ENCODE measurements around the gene COL28A1.

Gene COL28A1

GRCh38 chr7:7433811-7434210, 101.9 kb downstream of the COL28A1 start:
- no peaks in the 10 kb centered on the region for H3K4me1 Mint-ChIP-seq
- H3K4me3 Mint-ChIP-seq: no peak overlapping the region
- no peaks in the 10 kb centered on the region for H3K36me3 Mint-ChIP-seq
- DNase-seq (ENCODE audit: low spot score in 2 of 2) (no peak), ATAC-seq (no peak)
- H3K27ac Mint-ChIP-seq: no peak overlapping the region
- no peaks in the 10 kb centered on the region for H3K9me3 Mint-ChIP-seq

- no peaks in the 10 kb centered on the region for H3K9me3 Mint-ChIP-seq
- no peak overlapping the region for H3K27ac Mint-ChIP-seq
- ATAC-seq (no peak), DNase-seq (ENCODE audit: low spot score in 2 of 2) (no peak)
- no peaks in the 10 kb centered on the region for H3K36me3 Mint-ChIP-seq
- no peak overlapping the region for H3K4me3 Mint-ChIP-seq
- H3K4me1 Mint-ChIP-seq: no peaks in the 10 kb centered on the region
Observed at GRCh38 chr7:7432979-7433378, 102.7 kb downstream of the COL28A1 start.

DNA sequence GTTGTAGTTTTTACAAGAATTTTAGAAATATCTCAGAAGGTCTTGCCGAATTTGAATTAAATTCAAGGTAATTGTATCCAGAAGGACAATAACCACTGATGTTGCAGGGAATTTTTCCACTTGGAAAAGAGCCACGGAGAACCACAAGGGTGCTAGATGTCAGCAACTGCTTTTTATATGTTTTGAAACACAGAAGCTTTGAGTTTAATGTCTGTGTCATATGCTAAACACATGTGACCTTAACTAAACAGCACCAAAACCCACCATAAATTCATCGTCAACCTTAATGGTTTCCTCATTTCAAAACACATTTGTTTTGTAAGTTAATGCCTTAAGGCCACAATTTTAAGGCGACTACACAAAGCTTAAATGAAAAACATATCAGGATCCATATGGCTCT, 106.9 kb downstream of the COL28A1 start:
- no peaks in the 10 kb centered on the region for H3K4me1 Mint-ChIP-seq
- H3K9me3 Mint-ChIP-seq: no peaks in the 10 kb centered on the region
- H3K4me3 Mint-ChIP-seq: no peak overlapping the region
- DNase-seq (ENCODE audit: low spot score in 2 of 2) (no peak), ATAC-seq (no peak)
- no peak overlapping the region for H3K27ac Mint-ChIP-seq
- H3K36me3 Mint-ChIP-seq: no peaks in the 10 kb centered on the region

DNA sequence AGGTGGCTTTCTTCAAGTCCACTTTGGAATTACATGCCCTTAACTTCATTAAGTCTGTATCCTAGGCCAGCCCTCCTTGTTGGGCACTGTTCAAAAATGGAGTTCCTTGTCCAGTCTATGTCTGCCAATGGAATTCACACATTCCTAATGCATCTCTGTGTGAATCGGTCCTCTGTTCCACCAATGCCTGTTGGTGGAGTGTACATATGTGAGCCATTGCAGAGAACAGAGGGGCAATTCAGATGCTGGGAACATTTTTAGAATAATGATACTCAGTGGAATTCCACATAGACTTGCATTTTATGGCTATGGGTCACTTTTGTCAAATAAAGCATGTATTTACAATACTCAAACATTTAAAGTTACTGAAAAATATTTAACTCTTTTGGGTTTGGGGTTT, 108.3 kb downstream of the COL28A1 start:
- no peak for ATAC-seq
- no peaks in the 10 kb centered on the region for H3K9me3 Mint-ChIP-seq
- no peak overlapping the region for H3K4me3 Mint-ChIP-seq

GRCh38 chr7:7426676-7427075, 109.0 kb downstream of the COL28A1 start:
- H3K9me3 Mint-ChIP-seq: no peaks in the 10 kb centered on the region
- H3K4me3 Mint-ChIP-seq: no peak overlapping the region
- H3K27ac Mint-ChIP-seq: no peak overlapping the region
- ATAC-seq: no peak
- no peaks in the 10 kb centered on the region for H3K36me3 Mint-ChIP-seq
- no peak for DNase-seq (ENCODE audit: low spot score in 2 of 2)
- H3K4me1 Mint-ChIP-seq: no peaks in the 10 kb centered on the region

More for the DNA sequence above, 108.3 kb downstream of the COL28A1 start:
- no peaks in the 10 kb centered on the region for H3K4me1 Mint-ChIP-seq
- no peaks in the 10 kb centered on the region for H3K36me3 Mint-ChIP-seq
- no peak for DNase-seq (ENCODE audit: low spot score in 2 of 2)
- no peak overlapping the region for H3K27ac Mint-ChIP-seq

- Mint-ChIP-seq H3K4me3 (no peak overlapping the region), H3K27ac (no peak overlapping the region), H3K4me1 (no peaks in the 10 kb centered on the region), H3K36me3 (no peaks in the 10 kb centered on the region), H3K9me3 (no peaks in the 10 kb centered on the region)
- no peak for DNase-seq (ENCODE audit: low spot score in 2 of 2)
- no peak for ATAC-seq
Observed at GRCh38 chr7:7425321-7425720, 110.4 kb downstream of the COL28A1 start.

- Mint-ChIP-seq H3K4me1 (no peaks in the 10 kb centered on the region), H3K36me3 (no peaks in the 10 kb centered on the region), H3K9me3 (no peaks in the 10 kb centered on the region), H3K27ac (peak overlapping the region; percentile 30), H3K4me3 (peak overlapping the region; percentile 43)
- peak; percentile 6 to 61 for DNase-seq (ENCODE audit: low spot score in 2 of 2)
- ATAC-seq: peak; percentile 94
Observed at GRCh38 chr7:7424151-7424873, 111.4 kb downstream of the COL28A1 start.

GRCh38 chr7:7422641-7423040, 113.0 kb downstream of the COL28A1 start:
- Mint-ChIP-seq H3K9me3 (no peaks in the 10 kb centered on the region), H3K27ac (no peak overlapping the region)
- ATAC-seq: no peak

DNA sequence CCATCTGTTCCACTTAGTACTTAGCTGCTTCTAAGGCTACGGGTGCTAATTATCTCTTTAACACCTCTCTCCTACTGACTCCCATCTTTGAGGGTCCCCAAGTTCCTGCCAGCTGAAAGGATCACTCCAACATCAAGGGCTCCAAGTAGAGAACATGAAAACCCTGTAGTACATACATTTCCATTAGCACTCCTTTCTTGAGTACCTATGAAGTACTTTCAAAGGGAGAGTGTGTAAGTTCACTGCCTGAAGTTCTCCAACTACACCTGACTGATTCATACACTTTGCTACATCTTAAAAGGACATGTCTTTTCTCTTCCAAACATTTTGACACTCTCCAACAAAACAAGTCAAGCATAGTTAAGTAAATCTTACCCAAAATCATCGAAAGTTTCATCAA, 113.8 kb downstream of the COL28A1 start:
- H3K36me3 Mint-ChIP-seq: no peaks in the 10 kb centered on the region
- no peaks in the 10 kb centered on the region for H3K9me3 Mint-ChIP-seq
- peaks cover 5% of the 10 kb centered on the region for H3K4me1 Mint-ChIP-seq
- no peak overlapping the region for H3K4me3 Mint-ChIP-seq
- DNase-seq (ENCODE audit: low spot score in 2 of 2) (no peak), ATAC-seq (no peak)
- H3K27ac Mint-ChIP-seq: no peak overlapping the region

More at GRCh38 chr7:7422641-7423040, 113.0 kb downstream of the COL28A1 start:
- no peaks in the 10 kb centered on the region for H3K36me3 Mint-ChIP-seq
- H3K4me3 Mint-ChIP-seq: no peak overlapping the region
- H3K4me1 Mint-ChIP-seq: peaks cover 3% of the 10 kb centered on the region
- DNase-seq (ENCODE audit: low spot score in 2 of 2): no peak

DNA sequence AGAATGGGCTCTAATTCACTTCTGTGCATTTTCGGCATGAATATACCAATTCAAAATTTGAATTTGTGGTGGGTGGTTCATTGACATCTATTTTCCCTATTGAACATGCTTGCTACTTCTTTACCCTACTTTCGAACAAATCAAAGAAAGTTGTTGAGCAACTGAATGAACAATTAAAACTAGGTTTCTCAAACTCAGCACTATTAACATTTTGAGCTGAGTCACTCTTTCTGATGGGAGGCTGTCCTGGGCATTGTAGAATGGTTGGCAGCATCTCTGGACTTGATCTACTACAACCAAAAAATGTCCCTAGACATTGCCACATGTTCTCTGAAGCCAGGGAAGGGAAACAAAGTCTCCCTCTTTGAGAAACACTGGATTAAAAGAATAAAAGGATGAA, 116.7 kb downstream of the COL28A1 start:
- H3K4me1 Mint-ChIP-seq: peaks cover 17% of the 10 kb centered on the region
- no peak for ATAC-seq
- no peak overlapping the region for H3K4me3 Mint-ChIP-seq
- H3K9me3 Mint-ChIP-seq: no peaks in the 10 kb centered on the region
- DNase-seq (ENCODE audit: low spot score in 2 of 2): no peak
- no peak overlapping the region for H3K27ac Mint-ChIP-seq
- H3K36me3 Mint-ChIP-seq: no peaks in the 10 kb centered on the region

GRCh38 chr7:7417851-7418250, 117.8 kb downstream of the COL28A1 start:
- ATAC-seq (no peak), DNase-seq (ENCODE audit: low spot score in 2 of 2) (no peak)
- H3K27ac Mint-ChIP-seq: no peak overlapping the region
- peaks cover 17% of the 10 kb centered on the region for H3K4me1 Mint-ChIP-seq
- no peak overlapping the region for H3K4me3 Mint-ChIP-seq
- H3K36me3 Mint-ChIP-seq: no peaks in the 10 kb centered on the region
- H3K9me3 Mint-ChIP-seq: no peaks in the 10 kb centered on the region

DNA sequence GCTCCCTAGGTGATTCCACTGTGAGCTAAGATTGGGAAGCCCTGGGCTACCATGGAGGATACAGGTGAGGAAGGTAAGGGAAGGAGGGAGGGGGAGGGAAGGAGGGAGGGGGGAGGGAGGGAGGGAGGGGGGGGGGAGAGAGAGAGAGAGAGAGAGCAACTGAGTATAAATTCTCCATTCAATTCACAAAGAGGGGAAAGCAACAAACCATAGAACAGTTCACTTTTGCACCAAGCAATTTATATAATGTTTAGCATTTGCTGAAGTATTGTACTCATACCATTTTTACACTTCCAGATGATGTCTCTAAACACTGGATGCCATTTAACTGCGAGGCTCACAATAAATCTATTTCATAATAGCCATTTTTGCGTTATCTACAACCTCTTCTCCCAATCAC, 118.3 kb downstream of the COL28A1 start:
- H3K36me3 Mint-ChIP-seq: no peaks in the 10 kb centered on the region

GRCh38 chr7:7416031-7416858, 119.4 kb downstream of the COL28A1 start:
- Mint-ChIP-seq H3K27ac (peak overlapping the region; percentile 87), H3K9me3 (no peaks in the 10 kb centered on the region)

More for the DNA sequence above, 118.3 kb downstream of the COL28A1 start:
- Mint-ChIP-seq H3K27ac (no peak overlapping the region), H3K9me3 (no peaks in the 10 kb centered on the region), H3K4me3 (no peak overlapping the region), H3K4me1 (peaks cover 17% of the 10 kb centered on the region)
- DNase-seq (ENCODE audit: low spot score in 2 of 2) (no peak), ATAC-seq (no peak)

DNA sequence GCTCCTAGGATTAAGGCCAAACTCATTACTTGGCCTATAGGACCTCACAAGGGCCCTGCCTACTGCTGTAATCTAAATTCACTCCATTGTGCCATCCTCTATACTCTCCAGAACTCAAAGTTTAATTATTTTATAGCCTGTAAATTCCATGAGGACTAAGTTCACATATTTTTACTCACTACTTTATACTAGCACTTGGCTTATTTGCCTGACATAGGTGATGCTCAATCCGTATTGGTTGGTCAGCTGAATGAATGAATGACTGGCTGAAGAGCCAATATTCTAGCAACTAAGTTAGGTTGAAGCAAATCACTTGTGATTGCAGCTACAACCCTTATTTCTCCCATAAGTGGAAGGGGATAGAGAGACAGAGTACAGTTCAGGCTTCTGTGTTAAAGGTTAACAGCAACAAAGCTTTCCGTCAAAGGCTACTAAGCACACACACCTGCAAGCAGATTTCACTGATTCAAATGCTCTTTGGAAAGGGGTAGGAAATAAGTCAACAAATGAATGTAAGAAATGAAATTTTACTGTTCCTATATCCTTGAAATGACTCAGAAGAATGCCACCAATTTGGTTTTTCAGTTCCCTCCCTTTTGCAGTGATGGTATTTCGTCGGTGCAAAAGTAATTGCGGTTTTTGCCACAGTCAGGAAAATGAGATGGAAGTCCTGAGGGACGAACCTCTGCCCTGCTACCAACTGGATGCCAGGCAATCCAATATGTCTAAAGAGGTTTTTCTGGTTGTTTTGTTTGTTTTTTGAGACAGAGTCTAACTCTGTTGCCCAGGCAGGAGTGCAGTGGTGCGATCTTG, 120.7 kb downstream of the COL28A1 start:
- Mint-ChIP-seq H3K4me1 (peaks cover 17% of the 10 kb centered on the region), H3K4me3 (no peak overlapping the region), H3K36me3 (no peaks in the 10 kb centered on the region), H3K9me3 (no peaks in the 10 kb centered on the region), H3K27ac (peak overlapping the region; percentile 87)
- DNase-seq (ENCODE audit: low spot score in 2 of 2) (no peak), ATAC-seq (no peak)

More at GRCh38 chr7:7416031-7416858, 119.4 kb downstream of the COL28A1 start:
- no peaks in the 10 kb centered on the region for H3K36me3 Mint-ChIP-seq
- ATAC-seq (peak; percentile 94), DNase-seq (ENCODE audit: low spot score in 2 of 2) (no peak)
- peak overlapping the region; percentile 21 for H3K4me3 Mint-ChIP-seq
- peaks cover 17% of the 10 kb centered on the region for H3K4me1 Mint-ChIP-seq

DNA sequence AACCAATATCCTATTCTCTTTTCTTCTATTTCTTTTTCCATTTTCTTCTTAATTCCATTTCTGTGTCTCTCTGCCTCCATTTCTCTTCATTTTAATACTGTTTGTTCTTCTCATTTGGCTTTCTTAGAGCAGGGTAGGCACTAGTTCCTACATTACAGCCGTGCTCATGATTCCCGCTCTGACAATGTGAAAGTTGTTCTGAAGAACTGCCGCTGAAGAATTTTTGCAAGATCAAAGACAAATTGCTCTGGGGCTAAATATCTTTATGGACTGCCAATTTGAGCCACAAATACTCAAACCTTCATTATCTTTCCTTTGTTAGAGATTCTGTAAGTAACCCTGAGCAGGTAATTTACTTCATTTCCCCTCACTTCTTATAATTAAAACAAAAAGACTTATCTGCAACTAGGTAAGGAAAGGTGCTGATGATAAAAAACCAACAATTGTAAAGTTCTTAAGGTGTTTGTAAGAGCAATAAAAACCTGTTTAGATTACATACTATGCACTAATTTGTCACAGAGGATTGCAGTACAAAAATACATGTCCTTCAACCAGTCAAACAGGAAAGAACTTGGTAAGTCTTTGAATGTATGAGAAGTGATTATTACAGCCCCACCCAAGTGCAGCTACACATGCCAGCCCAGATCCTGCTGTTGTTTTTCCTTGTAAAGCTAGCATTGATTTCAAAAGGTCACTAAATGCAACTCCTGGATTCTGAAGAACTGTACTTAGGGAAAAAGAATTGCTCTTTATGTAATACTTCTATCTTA, 127.5 kb downstream of the COL28A1 start:
- Mint-ChIP-seq H3K27ac (no peak overlapping the region), H3K4me3 (no peak overlapping the region), H3K4me1 (no peaks in the 10 kb centered on the region), H3K36me3 (no peaks in the 10 kb centered on the region), H3K9me3 (peaks cover 9% of the 10 kb centered on the region)
- DNase-seq (ENCODE audit: low spot score in 2 of 2): no peak
- no peak for ATAC-seq

Measured in stimulated activated effector memory CD8-positive, alpha-beta T cell treated with anti-CD3 and anti-CD28 coated beads, Interleukin-12 subunit alpha, Interleukin-12 subunit beta, amount 100 ng/mL, for 72 hours (primary cell).